ENCODE measurements around the gene IVD.
"Not testable (repeated sequence)": the region's sequence is repeated elsewhere in the genome, so short reads cannot be mapped to it uniquely, and the experiment has no call there.

Gene IVD

GRCh38 chr15:40439461-40439959 is 33.9 kb downstream of the IVD start:
- no peak for DNase-seq (ENCODE audit: low read depth)

GRCh38 chr15:40439960-40440742 is 34.6 kb downstream of the IVD start:
- peak; percentile 19 for DNase-seq (ENCODE audit: low read depth)

GRCh38 chr15:40440743-40441564 is 35.4 kb downstream of the IVD start, which contains the start of gene BAHD1:
Gene BAHD1 (plus strand): TSS chr15:40440953. CDS start chr15:40458465, 17,512 bp downstream.
- peak; percentile 92 for DNase-seq (ENCODE audit: low read depth)

GRCh38 chr15:40441565-40442531 is 36.3 kb downstream of the IVD start:
- DNase-seq (ENCODE audit: low read depth) = no peak

- DNase-seq (ENCODE audit: low read depth) = no peak
Measured at GRCh38 chr15:40443255-40443654, 37.7 kb downstream of the IVD start.

DNA sequence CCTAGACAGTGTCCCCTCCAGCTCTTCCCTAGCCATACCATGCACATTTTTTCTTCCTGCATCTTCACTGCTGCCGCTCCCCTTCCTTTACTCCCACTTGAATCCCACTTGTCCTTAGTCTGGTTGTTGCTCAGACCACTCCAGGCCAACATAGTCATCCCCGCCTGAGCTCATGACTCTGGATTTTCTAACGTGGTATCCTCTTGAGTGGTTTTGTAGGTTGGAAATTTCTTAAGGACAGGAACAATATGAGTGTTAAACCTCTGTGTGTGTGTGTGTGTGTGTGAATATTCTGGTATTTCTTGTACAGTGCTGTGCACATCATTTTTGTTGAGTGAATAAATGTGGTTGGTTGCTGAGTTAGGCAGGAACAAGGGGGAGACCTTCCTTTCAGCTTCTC is 38.3 kb downstream of the IVD start:
- DNase-seq (ENCODE audit: low read depth) = no peak

GRCh38 chr15:40444736-40445135 is 39.1 kb downstream of the IVD start:
- DNase-seq (ENCODE audit: low read depth) = no peak

DNA sequence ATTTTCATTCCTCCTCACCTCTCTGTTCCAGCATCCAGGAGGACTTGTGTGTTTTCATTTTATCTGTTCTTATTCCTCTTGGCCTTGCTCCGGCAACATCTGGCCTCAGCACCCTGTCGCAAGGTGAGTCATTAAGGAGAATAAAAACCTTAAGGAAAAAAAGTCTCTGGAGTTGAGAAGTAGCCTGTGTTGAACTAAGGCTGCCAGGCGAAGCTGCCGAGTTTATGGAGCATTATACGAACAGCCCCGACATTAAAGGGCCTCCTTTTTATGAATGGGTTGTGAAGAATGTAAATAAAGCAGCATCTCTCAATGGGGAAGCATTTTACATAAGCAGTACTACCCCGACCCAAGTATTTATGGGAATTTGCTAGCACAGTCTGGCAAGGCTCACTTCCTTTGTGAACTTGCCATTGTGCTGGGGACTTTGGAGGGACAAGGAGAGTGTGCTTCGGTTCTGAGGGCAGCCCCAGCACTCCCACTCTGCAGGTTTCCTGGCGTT is 39.9 kb downstream of the IVD start:
- DNase-seq (ENCODE audit: low read depth) = no peak

GRCh38 chr15:40446144-40446543 is 40.5 kb downstream of the IVD start:
- no peak for DNase-seq (ENCODE audit: low read depth)

DNA sequence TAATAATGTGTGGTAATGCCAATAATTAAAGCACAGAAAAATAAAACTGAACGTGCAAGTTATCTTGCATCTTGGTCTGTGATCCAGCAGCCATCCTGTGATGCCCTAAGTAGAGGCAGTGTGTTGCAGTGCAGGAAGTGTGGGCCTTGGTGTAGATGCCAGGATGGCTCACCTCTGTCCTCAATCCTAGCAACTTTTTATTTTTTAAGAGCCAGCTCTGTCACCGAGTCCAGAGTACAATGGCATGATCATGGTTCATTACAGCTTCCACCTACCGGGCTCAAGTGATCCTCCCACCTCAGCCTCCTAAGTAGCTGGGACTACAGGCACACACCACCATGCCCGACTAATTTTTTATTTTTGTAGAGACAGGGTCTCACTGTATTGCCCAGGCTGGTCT is 42.8 kb downstream of the IVD start:
- no peak for DNase-seq (ENCODE audit: low read depth)

GRCh38 chr15:40449275-40449674 is 43.7 kb downstream of the IVD start:
- DNase-seq (ENCODE audit: low read depth) = no peak

DNA sequence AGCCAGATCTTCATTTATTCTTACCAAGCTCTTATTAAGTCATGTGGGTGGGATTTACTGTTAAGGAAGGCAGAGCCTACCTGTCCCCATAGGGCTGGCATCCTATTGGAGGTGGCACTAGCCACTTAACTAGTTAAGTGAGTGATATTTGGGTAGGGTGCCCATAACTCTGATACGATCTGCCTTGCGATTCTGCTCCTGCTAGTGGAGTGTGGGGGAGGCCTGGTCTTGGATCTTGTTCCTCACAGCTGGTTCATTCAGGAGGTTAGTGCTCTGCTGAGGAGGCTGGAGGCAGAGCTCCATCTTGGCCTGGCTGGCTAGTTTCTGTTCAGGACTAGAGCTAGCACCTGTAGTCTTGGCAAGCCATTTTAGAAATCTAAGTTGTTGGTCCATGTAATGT is 44.5 kb downstream of the IVD start:
- DNase-seq (ENCODE audit: low read depth) = no peak

DNA sequence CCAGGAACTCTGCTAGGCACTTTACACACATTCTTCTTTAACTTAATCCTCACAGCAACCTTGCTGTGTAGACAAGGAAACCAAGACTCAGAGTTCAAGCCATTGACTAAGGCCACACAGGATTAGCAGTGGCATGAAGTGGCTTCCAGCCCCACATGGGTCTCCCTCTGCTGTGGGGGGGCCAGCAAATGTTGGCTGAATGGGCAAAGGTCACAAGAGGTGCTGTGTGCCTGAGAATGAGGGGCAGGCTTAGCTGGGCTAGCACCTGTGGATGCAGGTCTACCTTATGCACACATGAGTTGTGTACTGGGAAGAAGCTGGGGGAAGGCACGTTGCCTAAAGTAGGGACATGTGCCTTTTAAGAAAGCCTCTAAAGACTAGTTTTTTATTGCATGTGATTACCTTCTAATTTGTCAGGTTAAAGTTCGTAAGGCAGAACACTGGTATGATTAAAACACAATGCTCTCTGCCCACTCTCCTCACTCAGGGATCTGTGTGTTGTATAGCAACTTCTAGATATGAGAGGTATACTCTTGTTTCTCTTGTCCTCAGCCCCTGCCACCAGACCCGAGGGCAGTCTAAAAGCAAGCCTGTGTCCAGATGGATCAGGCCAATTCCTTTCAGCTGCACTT is 46.0 kb downstream of the IVD start:
- DNase-seq (ENCODE audit: low read depth) = no peak

- no peak for DNase-seq (ENCODE audit: low read depth)
Measured at GRCh38 chr15:40452296-40453090, 46.9 kb downstream of the IVD start.

DNA sequence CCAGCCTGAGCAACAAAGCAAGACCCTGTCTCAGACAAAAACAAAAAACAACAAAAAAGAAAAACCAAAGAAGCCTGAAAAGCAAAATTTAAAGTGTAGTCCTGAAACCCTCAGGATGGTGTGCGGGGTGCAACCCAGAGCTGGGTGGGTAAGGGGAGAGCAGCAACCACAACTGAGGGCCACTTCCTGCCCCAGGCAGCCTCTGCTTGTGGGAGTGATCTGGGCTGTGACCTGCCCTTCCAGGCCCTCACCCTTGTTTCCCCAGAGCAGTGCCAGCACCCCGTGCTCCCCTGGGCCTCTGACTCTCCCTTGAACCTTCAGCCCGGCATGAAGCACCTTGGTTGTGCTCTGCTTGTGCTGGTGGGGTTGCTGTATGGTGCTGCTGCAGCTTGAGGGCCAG is 48.3 kb downstream of the IVD start:
- DNase-seq (ENCODE audit: low read depth) = not testable (repeated sequence)

- DNase-seq (ENCODE audit: low read depth) = no peak
Measured at GRCh38 chr15:40454904-40455391, 49.4 kb downstream of the IVD start.

DNA sequence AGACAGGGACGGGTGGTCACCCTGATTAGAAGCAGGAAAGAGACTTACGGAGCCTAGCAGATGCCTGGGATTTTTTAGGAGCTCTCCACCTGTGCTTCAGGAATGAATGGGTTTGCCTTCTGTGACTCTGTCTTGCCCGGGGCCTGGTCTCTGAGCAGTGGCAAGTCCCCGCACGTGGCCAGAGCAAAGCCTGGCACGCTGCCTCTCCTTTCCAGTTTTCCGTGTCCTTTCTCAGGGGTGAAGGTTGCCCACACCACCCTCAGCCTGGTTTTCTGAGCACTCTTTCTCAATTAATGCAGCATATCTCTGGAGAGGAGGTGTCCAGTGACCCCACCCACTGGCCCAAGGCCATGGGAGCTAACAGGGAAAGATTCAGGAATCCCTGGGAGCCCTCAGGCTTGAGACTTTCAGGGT is 50.7 kb downstream of the IVD start:
- DNase-seq (ENCODE audit: low read depth) = no peak

DNA sequence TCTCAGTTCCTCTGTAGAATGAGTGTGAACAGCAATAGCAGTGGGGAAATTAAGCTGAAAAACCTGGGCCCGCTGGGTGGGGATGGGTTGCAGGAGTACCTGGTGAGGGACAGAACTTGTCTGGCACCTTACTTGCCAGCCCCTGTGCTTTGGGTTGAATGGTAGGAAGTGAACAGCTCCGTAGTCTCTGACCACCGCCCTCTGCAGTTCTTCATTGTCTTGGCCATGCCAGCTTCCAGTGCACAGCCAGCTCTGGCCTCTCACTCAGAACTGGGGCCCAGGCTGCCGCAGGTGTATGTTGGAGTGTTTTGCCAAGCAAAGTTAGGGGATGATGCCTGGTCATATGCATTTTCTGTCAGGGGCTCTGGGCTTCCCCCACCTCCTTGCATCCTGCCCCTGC is 51.1 kb downstream of the IVD start:
- no peak for DNase-seq (ENCODE audit: low read depth)

GRCh38 chr15:40458495-40459371 is 53.1 kb downstream of the IVD start:
- no peak for DNase-seq (ENCODE audit: low read depth)

Data from activated T-helper 9 cell treated with anti-CD3 and anti-CD28 coated beads, Interleukin-2, amount 50 U/mL, for 16 hours (primary cell).